ENCODE data around the gene CPNE5.

Gene CPNE5

DNA sequence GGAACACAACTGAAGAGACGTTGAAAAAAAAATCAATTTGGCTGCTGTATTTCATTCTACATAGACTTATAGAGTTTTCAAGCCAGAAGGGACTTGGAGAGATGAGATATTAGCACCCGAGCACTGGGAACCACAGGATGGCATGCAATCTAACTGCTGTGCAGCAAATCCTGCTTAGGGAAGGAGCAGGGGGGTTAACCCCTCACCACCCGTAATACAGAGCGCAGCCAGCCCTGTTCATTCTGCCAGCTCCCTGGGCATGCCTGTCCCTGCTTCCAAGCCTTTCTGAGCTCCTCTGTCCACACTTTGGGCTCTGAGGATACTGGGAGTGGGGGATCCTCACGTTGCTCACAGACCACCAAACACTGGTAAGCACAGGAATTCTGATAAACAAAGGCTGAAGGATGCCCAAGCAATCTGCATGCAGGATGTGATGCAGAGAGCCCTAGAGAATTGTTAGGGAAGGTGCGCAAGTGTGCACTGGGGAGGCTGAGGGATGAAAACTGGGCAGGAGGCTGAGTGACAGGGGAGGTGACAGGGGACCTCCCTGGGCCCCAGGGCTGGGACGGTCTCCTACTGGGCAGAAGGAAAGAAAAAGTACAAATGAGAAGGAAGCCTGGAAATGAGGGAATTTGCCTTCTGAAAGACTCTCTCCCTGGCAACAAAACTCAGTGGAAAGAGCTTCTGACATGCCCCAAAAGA lies 34.0 kb downstream of the CPNE5 start:
- Histone ChIP-seq H3K9me3 (no peaks in the 10 kb centered on the region), H3K27ac (no peak overlapping the region), H3K4me3 (no peak overlapping the region), H3K4me1 (no peaks in the 10 kb centered on the region), H3K27me3 (peaks cover 0 to 10% of the 10 kb centered on the region in 2 donors), H3K36me3 (no peaks in the 10 kb centered on the region)
- TF ChIP-seq, protein P1, sequence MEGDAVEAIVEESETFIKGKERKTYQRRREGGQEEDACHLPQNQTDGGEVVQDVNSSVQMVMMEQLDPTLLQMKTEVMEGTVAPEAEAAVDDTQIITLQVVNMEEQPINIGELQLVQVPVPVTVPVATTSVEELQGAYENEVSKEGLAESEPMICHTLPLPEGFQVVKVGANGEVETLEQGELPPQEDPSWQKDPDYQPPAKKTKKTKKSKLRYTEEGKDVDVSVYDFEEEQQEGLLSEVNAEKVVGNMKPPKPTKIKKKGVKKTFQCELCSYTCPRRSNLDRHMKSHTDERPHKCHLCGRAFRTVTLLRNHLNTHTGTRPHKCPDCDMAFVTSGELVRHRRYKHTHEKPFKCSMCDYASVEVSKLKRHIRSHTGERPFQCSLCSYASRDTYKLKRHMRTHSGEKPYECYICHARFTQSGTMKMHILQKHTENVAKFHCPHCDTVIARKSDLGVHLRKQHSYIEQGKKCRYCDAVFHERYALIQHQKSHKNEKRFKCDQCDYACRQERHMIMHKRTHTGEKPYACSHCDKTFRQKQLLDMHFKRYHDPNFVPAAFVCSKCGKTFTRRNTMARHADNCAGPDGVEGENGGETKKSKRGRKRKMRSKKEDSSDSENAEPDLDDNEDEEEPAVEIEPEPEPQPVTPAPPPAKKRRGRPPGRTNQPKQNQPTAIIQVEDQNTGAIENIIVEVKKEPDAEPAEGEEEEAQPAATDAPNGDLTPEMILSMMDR (IDR thresholded peaks at IDR 0.05): no peak
- DNase-seq: no peak
- intact Hi-C loops (cut with DNase I; ENCODE audit: low total_unique reads): no loop called here

DNA sequence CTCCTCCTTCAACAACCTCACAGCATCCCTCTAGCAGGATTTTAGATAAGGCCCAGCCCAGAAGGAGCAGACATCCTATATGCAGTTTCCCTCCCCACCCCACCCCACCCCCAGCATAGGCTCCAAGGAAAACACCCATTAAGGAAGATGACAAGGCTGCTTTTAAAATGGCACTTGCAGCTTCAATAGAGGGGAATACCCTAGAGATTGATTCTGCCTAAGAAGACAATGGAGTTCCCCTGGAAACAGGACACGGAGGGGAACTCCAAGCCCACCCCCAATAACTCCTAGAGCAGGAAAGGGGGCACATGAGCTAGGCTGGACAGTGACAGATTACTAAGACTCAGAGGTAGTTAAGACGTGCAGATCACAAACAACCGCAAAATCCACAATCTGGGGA lies 34.7 kb downstream of the CPNE5 start:
- H3K4me3 ChIP-seq: no peak overlapping the region
- no peaks in the 10 kb centered on the region for H3K4me1 ChIP-seq
- H3K27me3 ChIP-seq: peaks cover 0 to 10% of the 10 kb centered on the region in 2 donors
- intact Hi-C loops (cut with DNase I; ENCODE audit: low total_unique reads): no loop called here
- DNase-seq: no peak
- TF ChIP-seq, protein P1 (IDR thresholded peaks at IDR 0.05): no peak
- H3K36me3 ChIP-seq: no peaks in the 10 kb centered on the region
- H3K27ac ChIP-seq: no peak overlapping the region
- no peaks in the 10 kb centered on the region for H3K9me3 ChIP-seq

DNA sequence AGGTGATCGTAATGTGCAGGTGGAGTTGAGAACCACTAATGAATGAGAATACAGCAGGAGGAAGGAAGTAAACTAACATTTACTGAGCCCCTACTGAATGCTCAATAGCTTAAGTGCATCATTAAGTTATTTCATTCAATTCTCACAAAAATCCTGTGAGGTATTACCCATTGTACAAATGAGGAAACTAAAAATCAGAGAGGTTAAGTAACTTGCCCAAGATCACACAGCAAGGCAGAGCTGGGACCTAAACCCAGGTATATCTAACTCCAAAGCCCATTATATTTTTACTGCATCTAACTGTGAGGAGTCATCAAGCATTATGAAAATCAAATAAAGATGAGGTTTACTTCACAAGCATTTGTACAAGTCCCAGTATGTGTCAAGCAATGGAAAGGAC lies 35.3 kb downstream of the CPNE5 start:
- H3K9me3 ChIP-seq: no peaks in the 10 kb centered on the region
- no peaks in the 10 kb centered on the region for H3K4me1 ChIP-seq
- no peak overlapping the region for H3K4me3 ChIP-seq
- H3K27ac ChIP-seq: no peak overlapping the region
- peaks cover 0 to 10% of the 10 kb centered on the region in 2 donors for H3K27me3 ChIP-seq
- DNase-seq: no peak
- no peaks in the 10 kb centered on the region for H3K36me3 ChIP-seq
- TF ChIP-seq, protein P1 (IDR thresholded peaks at IDR 0.05): no peak
- intact Hi-C loops (cut with DNase I; ENCODE audit: low total_unique reads): no loop called here

DNA sequence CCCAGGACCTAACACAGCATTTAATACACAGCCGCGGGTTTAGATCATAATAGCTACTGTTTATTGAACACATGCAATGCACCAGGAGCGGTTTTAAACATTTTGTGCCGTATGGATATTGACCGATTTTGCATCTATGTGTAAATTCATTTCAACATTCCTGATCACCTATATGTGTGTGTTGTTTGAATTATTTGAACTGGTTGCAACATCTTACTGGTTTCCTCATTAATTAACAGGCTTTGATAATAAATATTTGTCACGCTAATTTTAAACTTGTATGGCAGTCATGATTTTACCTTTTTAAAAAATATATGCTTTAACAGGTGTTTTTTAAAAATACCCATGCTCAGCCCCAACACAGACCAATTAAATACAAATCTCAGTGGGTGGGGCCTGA lies 35.8 kb downstream of the CPNE5 start:
- intact Hi-C loops (cut with DNase I; ENCODE audit: low total_unique reads): no loop called here
- H3K4me1 ChIP-seq: no peaks in the 10 kb centered on the region

DNA sequence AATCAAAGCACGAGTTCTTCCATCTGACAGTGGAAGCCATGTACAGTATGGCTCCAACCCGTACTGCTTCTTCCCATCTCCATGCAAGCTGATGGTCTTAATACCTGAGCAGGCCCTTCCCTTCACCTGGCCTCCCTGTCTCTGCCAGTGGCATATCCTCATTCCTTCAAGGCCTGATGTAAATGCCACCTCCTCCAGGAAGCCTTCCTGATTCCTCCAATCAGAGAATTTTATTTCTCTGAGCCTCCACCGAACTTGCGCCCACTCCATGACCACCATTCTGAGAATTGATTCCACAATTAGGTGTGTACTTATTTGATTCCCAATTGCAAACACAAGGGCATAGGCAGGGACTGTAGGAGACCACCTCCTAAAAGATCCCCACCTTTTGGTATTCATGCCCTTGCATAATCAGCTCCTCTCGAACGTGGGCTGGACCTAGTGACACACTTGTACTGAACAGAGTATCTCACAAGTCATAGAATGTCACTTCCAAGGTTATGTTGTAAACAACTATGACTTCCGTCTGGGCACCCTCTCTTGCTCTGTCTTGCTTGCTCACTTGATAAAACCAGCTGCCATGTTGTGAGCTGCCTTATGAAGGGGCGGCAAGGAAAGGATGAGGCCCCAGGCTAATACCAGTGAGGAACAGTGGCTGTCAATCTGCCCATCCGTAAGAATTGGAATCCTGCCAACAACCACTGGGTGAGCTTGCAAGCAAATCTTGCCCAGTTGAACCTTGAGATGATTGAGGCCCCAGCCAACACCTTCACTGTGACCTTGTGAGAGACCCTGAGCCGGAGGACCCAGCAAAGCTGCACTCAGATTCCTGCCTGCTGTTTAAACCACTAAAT lies 38.8 kb downstream of the CPNE5 start:
- intact Hi-C loops (cut with DNase I; ENCODE audit: low total_unique reads): no loop called here
- TF ChIP-seq, protein P1 (IDR thresholded peaks at IDR 0.05): no peak
- H3K9me3 ChIP-seq: no peaks in the 10 kb centered on the region
- peaks cover 0 to 3% of the 10 kb centered on the region in 2 donors for H3K27me3 ChIP-seq
- no peaks in the 10 kb centered on the region for H3K4me1 ChIP-seq
- no peaks in the 10 kb centered on the region for H3K36me3 ChIP-seq
- no peak overlapping the region for H3K27ac ChIP-seq
- no peak overlapping the region for H3K4me3 ChIP-seq
- no peak for DNase-seq

More for the DNA sequence above, 35.8 kb downstream of the CPNE5 start:
- Histone ChIP-seq H3K36me3 (no peaks in the 10 kb centered on the region), H3K27ac (no peak overlapping the region), H3K4me3 (no peak overlapping the region), H3K9me3 (no peaks in the 10 kb centered on the region), H3K27me3 (peaks cover 0 to 10% of the 10 kb centered on the region in 2 donors)
- TF ChIP-seq, protein P1 (IDR thresholded peaks at IDR 0.05): no peak
- no peak for DNase-seq

All from tibial artery (tissue), 4 donors.